HG02610 (cell line): Measurements from ENCODE around the gene ZFX.
A peak's percentile ranks its signal among the peaks of the same experiment; 100 is the strongest.

Experiments
- ATAC-seq: cut with Tn5 transposase; IDR thresholded peaks from one replicate; pipeline ENCODE4 v1.9.1; 2021; ENCODE audit warnings: mild to moderate bottlenecking, moderate library complexity; ENCODE audit not compliant: unreplicated experiment

The ZFX gene

DNA sequence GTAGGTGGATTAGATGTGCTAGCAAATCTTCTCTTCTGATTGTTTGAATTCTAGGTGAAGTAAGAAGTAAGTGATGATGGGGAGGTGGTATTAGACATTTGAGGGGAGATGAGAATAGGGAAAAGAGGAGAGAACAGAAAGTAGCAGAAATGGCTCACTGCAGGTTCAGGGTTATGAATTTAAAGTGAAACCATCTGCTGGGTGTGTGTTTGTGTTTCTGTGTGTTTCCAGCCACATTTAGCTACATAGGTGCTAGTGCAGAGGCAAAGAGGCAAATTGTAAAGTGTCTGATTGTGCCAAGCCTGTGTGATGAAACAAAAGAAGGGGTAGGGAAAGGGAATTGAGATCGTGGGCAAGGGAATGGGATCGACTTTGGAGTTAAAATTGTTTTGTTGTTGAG, 50.6 kb downstream of the ZFX start:
- ATAC-seq = no peak

DNA sequence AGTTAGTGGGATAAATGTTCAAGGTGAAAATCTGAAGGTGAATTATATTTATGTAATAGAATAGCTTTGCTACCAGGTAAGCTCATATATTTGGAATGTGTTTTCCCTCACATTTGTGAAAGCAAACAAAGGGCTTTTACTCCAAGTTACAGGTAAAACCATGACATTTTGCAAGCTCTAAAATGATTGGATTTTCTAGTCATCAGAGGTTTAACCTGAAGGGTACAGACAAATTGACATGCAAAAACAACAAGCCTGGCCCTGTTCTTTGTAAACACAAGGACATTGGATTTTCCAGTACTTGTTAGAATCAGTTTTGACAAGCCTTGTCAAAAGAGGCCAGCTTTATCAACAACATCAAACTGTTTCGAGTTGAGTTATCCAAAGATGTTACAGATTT, 51.7 kb downstream of the ZFX start:
- no peak for ATAC-seq

DNA sequence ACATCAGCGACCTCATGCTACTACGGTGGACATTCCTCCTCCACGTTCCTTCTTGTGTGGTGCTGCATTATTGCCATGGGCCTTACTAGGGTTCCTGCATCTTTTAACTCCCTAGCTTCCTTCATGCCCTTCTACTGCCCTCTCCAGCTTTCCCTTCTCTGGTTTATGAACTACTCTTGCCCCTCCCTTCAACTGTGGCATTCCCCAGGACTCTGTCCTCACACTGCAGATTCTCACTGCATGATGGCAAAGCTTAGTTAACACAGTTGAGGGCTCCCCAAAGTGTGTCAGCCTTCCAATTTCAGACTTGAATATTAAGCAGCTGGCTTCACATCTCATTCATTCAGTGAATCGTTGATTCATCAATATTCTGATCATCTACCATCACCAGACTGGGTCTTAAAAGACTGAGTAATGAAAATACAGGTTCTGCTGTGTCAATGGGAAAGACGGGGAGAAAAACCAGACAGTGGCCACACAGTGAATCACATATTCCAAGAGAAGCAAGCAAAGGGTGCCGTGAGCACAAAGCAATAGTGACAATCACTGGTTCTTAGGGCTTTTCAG, 53.0 kb downstream of the ZFX start:
- ATAC-seq = no peak

DNA sequence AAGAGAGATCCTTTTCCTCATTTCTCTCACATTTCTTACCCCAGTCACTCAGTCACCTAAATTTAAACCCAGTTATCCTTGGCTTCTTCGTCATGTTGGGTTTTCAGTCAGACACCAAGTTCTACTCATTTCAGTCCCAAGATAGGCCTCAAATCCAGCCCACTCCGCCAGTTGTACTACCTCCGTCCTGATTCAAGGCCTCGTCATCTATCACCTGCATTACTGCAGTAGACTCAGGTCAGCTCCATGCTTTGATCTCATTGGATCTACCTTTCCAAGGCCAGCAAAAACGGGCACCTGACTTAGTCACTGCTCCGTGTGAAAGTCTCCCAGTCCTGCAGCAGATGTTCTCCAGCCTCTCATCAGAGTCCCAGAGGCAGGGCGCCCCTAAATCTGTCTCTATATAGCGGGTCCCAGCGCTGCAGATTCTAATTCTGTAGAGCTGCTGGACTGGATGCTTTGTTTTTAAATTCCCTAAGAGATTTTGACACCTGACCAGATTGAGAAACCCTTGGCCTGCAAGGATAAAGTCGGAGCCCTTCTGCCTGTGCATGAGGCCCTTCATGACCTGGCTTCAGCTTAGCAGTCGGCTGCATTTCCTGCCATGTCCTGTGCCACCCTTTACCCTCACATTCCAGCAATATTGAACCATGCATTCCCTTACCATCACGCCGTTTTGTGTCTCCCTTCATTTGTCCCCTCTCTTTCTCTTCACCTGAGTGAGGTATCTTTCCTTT, 53.7 kb downstream of the ZFX start:
- no peak for ATAC-seq

DNA sequence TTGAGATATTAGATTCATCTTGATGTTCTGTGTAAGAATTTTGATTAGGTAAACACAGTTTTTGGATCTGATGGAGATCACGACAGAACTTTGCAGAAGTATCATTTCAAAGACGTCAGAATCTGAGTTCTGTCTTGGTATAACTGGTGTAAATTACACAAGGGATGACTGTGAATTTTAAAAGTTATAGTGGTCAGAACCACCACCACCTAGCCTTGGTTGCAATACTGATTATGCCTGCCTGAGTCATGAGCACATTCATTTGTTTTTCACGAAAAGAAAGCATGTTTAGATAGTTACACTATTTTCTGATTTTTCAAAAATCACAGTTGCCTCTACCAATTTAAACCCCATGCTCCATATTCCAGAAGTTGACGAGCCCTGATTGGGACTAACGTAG, 54.8 kb downstream of the ZFX start:
- ATAC-seq = no peak

DNA sequence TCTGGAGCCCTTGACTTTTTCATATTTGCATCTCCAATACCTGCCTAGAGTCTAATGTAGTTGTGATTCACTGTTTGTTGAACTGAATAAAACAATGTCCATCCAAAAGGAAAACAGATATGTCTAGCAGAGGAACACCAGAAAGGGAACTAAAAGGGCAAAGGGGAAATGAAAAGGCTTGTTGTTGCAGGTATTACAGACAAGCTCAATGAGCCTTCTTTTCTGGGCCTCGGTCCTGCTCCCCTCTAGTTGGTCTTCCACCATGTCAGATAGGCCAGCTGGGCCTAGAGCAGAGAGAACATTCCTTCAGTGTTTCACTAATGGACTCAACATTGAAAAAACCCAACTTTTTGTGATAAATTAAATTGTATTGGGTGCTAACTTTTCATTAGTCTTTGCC, 55.4 kb downstream of the ZFX start:
- no peak for ATAC-seq

DNA sequence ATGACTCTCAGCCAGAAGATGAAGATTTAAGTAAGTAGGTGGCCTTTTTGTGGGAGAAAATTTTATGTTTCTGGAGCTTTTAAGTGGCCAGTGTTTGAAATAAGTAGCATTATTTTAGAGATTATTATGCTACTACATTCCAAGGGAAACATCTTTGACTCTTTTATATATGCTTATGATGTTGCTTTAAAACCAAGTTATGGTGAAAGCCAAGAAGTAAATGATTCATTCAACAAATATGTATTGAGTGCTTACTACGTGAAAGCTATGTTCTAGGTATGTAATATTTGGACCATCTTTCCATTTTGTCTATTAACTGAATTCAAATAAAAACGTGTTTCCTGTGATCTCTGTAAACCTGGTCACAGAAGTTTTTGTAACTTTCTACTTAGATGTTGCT, 58.3 kb downstream of the ZFX start:
- no peak for ATAC-seq

DNA sequence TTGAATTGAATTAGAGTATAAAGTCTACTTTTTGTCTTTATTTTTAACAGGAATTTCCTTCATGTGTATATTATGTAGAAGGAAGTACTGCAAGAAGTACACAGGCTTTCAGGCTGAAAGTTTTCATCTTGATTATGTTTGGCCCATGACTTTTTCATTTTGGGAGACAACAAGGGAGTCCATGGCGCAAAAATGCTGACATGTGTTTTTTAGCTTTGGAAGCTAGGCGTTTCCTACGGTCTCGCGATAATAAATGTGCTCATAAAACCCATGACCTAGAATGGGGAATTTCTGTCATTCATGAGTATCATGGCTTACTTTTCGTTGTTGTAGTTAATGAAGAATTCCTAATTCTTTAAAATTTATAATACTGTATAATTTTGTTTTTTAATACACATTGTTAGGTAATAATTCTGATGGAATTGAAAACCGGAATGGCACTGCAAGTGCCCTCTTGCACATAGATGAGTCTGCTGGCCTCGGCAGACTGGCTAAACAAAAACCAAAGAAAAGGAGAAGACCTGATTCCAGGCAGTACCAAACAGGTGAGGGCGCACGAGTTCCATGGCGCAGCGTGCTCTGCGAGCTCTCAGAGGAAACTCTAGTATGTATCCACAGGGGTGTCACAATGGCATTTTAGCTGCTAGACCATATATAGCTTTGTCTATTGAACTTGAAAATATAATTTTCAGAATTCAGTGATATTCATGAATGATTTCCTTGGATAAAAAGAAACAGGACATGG, 59.1 kb downstream of the ZFX start:
- ATAC-seq = no peak

DNA sequence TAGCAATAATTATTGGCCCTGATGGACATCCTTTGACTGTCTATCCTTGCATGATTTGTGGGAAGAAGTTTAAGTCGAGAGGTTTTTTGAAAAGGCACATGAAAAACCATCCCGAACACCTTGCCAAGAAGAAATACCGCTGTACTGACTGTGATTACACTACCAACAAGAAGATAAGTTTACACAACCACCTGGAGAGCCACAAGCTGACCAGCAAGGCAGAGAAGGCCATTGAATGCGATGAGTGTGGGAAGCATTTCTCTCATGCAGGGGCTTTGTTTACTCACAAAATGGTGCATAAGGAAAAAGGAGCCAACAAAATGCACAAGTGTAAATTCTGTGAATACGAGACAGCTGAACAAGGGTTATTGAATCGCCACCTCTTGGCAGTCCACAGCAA, 60.7 kb downstream of the ZFX start:
- no peak for ATAC-seq

DNA sequence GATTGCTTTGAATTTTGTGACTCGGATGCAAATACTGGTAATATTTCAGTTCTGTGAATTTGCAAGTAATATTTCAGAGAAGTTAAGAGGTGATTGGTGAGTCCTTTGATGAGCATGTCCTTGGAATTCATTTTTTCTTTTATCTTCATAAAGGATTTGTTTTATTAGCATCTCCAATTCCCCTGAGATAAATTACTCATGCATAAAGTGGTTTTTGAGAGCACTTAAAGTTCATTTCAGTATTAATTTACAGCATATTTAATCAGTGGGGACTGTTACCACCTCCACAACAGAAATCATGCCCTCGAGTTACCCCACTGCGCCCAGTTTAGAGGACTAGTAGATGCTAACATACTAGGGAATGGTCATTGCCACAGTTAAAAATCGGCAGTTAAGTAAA, 65.0 kb downstream of the ZFX start:
- no peak for ATAC-seq

DNA sequence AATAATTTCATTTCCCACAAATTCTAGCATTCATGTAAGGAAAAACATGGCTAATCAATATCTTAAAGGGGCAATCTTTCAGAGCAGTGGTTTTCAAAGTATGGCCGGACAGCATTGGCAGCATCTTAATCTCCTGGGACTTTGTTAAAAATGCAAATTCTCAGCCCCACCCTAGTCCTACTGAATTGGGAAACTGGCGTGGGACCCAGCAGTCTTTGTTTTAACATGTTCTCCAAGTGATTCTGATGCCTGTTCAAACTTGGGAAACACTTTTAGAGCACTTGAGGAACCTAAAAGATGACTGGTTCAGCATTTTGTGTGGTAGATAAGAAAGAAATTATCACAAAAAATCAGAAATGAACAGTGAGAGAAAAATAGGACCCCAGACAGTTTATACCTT, 65.7 kb downstream of the ZFX start:
- no peak for ATAC-seq

DNA sequence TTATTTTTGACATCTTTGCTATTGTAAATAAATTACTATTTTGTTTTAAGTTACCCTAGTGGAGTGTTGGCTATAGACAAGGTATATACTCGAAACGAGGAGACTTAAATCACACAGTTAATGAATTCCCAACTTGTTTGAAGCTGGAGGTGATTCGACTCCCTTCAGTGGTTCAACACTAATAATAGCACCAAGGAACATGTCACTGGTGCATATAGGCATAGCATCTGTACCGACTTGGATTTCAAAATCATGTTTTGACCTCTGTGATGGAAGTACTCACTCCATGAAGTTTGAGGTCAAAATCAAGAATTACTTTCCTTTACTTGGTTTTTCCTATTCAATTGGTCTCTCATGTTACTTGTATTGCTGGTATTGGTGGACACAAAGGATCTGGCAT, 66.5 kb downstream of the ZFX start:
- ATAC-seq = no peak

DNA sequence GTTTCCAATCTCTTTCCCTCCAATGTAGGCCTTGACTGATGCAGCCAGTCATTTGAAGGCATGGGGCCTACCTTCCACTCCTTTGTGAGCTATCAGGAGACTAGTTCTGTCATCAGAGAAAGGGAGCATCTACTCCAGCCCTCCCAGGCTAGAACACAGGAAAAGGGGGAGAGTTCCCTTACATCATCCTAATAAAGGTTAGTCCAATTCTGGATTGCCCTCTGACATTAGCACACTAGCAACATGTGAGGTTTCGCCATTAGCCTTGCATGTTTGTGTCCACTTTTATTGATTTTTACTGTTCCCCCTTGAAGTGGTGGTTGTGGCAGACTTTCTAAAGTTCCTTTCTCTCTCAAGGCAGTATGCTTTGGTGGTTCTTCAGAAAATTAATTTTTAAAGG, 67.3 kb downstream of the ZFX start:
- no peak for ATAC-seq

DNA sequence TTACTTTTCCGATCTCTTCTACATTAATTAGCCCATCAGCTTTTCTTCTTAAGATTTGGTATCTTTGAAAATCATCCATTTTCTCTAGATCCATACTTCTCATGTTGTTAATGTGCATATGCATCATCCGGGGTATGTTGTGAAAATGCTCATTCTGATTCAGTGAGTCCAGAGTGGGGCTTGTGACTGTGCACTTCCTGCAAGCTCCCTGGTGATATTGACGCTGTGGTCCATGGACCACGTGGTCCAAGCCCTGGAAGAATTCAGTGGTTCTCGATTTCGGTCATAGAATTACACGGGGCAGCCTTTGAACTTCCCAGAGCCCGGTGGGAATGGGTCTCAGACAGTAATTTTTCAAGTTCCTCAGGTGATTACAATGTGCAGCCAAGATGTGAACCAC, 69.8 kb downstream of the ZFX start:
- no peak for ATAC-seq

DNA sequence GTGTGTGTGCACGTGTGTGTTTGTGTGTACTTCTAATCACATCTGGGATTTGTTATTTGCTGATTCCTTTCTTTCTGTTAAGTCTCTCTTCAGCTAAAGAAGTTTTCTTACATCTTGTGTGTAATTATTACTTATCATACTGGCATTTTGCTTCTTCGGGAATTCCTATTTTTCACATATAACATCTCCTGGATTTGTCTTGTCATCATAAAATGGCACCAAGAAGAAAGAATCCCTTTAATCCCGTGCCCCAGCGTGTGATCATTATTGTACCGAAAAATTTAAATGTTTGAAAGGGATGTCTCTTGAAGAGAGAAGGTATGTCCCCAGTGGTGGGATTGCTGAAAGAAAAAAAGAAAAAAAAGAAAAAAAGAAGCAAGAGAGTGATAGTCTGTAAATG, 72.3 kb downstream of the ZFX start:
- ATAC-seq = no peak

DNA sequence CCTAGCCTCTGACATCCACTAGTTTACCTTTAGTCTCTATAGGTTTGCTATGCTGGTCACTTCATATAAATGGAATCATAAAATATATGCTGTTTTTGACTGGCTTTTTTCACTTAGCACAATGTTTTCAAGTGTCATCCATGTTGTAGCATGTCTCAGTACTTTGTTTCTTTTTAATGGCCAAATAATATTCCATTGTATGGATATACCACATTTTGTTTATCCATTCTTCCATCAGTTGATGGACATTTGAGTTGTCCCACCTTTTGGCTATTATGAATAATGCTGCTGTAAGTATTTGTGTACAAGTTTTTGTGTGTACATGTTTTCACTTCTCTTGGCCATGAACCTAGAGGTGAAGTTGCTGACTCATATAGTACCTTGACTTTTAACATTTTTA, 75.7 kb downstream of the ZFX start:
- ATAC-seq = no peak

DNA sequence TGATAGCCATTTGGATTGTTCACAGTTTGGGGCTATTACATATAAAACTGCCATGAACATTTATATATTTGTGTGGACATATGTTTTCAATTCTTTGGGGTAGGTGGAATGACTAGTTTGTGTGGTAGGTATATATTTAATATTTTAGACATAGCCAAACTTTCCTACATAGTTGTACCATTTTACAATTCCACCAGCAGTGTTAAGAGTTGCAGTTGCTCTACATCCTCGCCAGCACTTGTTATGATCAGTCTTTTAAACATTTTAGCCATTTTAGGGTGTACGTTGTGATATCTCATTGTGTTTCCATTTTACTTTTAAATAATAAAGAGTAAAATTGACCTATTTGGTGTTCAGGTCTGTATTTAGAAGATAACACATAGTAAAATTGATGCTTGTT, 76.6 kb downstream of the ZFX start:
- no peak for ATAC-seq

DNA sequence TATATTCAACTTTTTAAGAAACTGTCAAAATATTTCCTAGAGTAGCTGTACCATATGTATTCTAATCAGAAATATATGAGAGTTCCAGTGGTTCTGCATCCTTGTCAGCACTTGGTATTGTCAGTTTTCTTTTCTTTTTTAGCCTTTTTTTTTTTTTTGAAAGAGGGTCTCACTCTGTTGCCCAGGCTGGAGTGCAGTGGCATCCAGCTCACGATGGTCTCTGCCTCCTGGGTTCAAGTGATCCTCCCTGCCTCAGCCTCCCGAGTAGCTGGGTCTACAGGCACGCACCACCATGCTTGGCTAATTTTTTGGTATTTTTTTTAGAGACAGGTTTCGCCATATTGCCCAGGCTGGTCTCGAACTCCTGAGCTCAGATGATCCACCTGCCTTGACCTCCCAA, 79.1 kb downstream of the ZFX start:
- ATAC-seq = no peak

DNA sequence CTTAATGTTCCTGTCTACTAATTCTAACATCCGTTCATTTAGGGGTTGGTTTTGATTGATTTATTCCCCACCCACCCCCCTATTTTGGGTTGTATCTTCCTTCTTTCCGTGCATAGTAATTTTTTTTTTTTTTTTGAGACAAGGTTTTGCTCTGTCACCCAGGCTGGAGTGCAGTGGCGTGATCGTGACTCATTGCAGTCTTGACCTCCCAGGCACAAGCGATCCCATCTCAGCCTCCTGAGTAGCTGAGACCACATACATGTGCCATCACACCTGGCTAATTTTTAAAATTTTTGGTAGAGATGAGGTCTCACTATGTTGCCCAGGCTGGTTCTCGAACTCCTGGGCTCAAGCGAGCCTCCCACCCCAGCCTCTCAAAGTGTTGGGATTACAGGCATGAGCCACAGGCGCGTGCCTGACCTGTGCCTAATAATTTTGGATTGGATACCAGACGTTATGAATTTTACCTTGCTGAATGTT, 79.9 kb downstream of the ZFX start:
- no peak for ATAC-seq

DNA sequence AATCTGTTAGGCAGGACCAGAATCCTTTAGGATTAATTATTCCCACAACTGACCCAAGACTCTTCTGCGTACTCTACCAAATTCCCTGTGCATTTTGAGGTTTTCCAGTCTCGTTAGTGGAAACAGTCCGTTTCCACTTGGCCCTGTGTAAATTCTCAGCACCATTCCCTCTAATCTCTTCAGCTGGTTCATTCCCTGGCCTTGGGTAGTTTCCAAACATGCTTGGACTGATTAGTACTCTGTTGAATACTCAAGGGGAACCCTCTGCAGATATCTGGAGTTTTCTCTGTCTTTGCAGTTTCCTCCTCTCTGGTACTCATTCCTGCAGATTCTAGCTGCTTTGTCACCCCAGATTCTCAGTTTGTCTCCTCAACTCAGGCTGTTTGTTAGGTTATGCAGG, 80.4 kb downstream of the ZFX start:
- no peak for ATAC-seq

DNA sequence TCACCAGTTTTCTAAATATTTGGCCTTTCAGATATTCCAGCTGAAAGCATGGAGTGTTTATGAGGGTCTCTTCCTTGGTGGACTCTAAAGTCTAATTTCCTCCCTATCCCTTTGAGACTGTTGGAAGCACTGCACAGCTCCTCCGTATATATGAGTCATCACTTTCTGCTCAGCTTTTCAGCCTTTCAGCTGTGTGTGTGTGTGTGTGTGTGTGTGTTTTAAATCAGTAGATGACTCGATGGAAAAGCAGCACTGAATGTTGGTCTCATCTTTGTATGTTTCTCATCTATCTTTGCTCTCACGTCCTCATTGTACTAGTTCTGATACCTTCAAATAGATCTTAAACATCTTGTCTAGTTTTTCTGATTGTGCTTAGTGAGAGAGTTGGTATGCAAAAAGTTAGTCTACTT, 81.6 kb downstream of the ZFX start:
- ATAC-seq = peak; percentile 46

DNA sequence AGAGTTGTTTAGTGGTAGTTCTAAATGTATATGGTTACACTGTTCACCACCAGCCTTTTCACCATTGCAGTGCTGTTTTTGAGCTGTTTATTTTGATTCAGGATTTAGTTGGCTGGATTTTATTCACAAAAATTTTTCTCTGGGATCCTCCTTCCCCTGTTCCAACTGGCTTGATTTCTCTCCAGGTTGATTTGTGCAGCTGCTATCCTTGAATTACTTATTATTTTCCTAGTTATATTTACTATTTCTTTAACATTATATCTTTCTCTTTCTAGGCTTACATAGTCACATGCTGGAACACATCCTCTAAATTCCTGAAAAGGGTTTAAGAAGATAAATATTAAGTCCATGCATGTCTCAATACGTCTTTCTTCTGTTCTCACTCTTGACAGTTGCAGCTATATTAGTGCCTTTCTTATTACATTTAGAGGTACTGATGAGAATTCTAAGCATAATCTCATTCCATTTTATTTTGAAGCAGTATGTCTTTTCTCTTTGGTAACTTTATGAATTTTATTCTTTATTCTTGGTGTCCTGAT, 82.2 kb downstream of the ZFX start:
- no peak for ATAC-seq
